Activated CD8-positive, alpha-beta memory T cell treated with anti-CD3 and anti-CD28 coated beads for 48 hours (primary cell): ENCODE measurements around the gene CCNT2.
A peak's percentile ranks its signal among the peaks of the same experiment; 100 is the strongest.
"Not testable (repeated sequence)": the region's sequence is repeated elsewhere in the genome, so short reads cannot be mapped to it uniquely, and the experiment has no call there.

Experiments
- DNase-seq, 3 experiments: peaks; one replicate each; pipeline ENCODE4 v3.0.0-alpha.2; 2020; ENCODE audit warnings: low read depth in 2 of 3, low spot score in 2 of 3

The CCNT2 gene

DNA sequence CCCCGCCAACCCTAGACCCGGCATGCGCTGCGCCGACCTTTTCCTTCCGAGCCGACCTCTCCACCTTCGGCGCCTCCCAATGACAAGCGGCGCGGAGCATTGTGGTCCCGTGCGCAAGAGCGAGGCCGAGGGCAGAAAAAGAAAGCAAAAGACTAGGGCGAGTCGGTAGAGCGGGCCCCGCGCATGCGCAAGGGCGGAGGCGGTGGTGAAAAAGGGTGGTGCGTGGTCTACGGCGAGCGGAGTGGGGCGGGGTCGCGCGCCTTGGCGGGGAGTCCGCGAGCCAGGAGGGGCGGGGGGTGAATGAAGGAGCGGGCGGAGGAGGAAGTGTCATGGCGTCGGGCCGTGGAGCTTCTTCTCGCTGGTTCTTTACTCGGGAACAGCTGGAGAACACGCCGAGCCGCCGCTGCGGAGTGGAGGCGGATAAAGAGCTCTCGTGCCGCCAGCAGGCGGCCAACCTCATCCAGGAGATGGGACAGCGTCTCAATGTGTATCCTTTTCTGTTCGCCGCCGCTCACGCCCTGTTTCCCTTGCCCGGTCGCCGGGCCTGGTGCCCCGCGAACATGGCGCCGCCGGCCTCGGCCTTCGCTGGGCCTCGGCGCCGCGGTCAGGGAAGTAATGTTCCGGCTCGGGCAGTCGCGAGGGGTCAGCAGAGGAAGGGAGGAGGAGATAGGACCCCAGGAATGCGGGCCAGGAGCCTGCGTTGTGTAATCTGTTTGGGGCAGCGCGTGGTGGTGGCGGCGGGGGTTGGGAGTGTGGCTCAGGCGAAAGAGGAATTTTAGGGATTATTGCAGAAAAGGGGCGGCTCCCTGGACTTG is at the start of gene CCNT2:
CCNT2 (plus strand) TSS at position 297 of the 815 bp plus-strand sequence; CDS start at position 330, 33 bp downstream.
- DNase-seq, result peak; percentile 98 to 99 (median 99)

DNA sequence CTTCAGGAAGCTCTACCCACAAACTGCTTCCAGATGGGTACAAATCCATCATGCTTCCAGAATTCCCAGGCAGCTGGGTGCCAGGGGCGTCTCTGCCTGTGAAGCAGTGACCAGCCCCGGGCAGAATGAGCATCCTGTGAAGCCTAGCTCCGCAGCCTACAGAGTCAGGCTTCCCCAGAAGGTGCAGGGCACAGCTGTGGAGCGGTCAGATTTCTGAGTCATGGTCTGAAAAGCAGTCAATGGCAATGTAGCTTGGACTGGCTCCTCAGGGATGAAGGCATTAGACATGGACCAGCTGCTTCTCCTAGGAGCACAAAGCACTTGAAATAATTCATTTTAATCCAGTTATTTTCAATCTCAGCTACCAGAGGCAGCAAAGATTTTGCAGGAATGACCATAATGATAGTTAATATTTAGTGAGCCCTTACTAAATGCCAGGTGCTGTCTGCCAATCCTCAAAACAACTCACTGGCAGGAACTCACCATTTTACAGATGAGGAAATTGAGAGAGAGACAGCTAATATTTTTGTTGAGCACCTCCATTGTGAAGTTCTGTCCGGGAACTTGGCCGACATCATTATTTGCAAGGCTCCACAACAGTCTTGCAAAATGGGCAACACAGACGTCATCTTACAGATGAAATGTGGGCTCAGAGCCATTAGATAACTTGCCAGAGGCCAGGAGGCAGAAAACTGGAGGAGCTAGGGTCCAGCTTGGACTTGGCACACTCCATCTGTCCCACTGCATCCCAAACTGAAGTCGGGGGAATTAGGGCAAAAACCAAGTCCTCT is 48.5 kb upstream of the CCNT2 start:
- no peak for DNase-seq

GRCh38 chr2:134873152-134873551 is 45.5 kb upstream of the CCNT2 start:
- no peak for DNase-seq

- DNase-seq, result no peak
These were observed 43.3 kb upstream of the CCNT2 start for GRCh38 chr2:134875309-134875708.

- no peak for DNase-seq
These were observed 35.8 kb upstream of the CCNT2 start for GRCh38 chr2:134882773-134883172.

- no peak for DNase-seq
These were observed 34.9 kb upstream of the CCNT2 start for GRCh38 chr2:134883552-134884293.

DNA sequence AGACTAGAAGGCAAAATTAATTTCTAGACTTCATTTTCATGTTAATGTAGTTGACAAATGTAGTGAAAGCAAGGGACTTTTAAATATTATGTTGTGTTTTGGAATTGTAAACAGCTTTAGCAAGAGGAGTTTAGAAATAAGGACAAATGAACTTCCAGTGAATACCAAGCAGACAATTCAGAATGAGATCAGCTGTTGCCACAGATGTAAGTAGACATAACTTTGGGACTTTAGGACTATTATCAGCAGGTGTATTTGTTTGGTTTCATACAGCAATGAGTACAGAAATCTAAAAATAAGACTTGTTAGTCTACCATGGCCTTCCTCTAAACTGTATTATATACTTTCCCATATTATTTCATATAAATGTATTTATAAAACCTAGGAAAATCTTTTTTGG is 34.2 kb upstream of the CCNT2 start:
- DNase-seq, result no peak

DNA sequence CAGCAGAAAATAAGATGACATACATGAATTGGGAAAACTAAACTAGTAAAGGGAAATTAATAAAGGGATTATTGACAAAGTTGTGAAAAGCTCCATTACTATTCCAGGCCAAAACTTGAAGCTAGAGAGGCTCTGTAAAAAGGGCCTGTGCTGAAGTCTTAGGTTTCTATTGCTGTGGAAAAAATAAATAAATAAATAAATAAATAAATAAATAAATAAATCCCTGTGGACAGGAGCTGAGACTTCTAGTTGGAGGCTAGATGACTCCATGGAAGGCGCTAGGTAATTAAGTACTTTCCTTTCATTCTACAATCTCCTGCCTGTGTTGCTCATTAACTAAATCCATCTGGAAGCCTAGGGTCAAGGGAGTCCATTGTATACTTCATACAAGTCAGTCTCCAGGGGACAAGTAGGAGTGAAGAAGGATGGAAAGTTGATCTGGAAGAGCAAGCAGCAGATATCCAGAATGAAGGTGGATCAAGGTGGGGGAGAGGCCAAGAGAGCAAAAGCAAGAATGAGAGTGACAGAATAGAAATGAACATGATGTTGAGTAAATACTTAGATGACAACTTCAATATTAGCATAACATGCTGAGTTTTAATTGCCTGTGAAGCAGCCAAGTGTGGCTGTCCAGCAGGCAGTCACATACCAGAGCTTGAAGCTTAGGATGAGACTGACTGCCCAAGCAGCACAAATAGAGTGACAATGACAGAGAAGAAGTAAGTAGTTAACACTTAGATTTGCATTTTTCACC is 26.2 kb upstream of the CCNT2 start:
- no peak for DNase-seq

GRCh38 chr2:134897932-134898331 is 20.7 kb upstream of the CCNT2 start:
- no peak for DNase-seq

DNA sequence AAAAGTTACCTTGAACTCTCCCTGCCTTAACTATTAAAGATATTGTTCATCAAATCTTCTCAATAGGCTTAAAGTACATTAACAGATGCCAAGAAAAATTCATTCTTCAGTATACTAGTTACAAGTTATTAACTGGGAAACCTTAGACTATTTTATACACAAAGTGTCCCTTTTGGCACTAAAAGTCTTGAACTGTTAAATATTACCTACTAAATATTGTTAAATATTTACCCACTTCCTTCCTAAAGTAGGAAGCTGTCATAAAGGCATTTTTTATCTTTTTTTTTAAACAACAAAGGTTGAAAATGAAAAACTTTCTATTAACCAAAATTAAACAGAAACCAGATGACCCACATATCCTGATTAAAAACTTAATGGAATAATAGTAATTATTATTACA is 19.4 kb upstream of the CCNT2 start:
- DNase-seq, result no peak

GRCh38 chr2:134900151-134900550 is 18.5 kb upstream of the CCNT2 start:
- no peak for DNase-seq

- DNase-seq, result not testable (repeated sequence)
These were observed 14.9 kb upstream of the CCNT2 start for GRCh38 chr2:134903701-134904100.

GRCh38 chr2:134905168-134905567 is 13.5 kb upstream of the CCNT2 start:
- DNase-seq, result no peak

DNA sequence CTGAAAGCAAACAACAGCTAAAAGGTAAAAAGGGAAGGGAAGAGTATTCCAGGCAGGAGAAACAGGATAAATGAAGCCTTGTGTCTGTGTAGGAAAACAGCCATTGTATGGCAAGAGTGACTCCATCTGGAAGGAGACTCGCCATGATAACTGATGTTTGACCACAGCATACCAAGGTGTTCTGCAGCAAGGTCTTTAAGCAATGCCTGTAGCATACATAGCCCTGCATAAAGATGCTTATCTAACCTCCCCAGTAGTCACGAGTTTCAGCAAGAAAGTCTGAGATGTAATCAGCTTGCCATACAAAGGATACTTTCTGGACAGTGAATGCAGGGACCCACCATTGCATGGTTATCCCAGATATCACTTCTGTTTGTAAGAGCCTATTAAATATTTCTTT is 11.9 kb upstream of the CCNT2 start:
- no peak for DNase-seq

- not testable (repeated sequence) for DNase-seq
These were observed 11.0 kb upstream of the CCNT2 start for GRCh38 chr2:134907441-134908116.

GRCh38 chr2:134910763-134911399 is 7.7 kb upstream of the CCNT2 start:
- no peak for DNase-seq

- no peak for DNase-seq
These were observed 7.2 kb upstream of the CCNT2 start for GRCh38 chr2:134911400-134911785.

DNA sequence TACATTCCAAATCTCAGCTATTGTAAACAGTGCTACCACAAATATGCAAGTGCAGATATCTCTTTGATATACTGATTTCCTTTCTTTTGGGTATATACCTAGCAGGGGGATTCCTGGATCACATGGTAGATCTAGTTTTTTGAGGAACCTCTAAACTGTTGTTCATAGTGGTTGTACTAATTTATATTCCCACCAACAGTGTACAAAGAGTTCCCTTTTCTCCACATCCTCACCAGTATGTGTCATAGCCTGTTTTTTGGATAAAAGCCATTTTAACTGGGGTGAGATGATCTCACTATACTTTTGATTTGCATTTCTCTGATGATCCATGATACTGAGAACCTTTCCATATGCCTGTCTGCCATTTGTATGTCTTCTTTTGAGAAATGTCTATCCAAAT is 6.3 kb upstream of the CCNT2 start:
- DNase-seq, result no peak

DNA sequence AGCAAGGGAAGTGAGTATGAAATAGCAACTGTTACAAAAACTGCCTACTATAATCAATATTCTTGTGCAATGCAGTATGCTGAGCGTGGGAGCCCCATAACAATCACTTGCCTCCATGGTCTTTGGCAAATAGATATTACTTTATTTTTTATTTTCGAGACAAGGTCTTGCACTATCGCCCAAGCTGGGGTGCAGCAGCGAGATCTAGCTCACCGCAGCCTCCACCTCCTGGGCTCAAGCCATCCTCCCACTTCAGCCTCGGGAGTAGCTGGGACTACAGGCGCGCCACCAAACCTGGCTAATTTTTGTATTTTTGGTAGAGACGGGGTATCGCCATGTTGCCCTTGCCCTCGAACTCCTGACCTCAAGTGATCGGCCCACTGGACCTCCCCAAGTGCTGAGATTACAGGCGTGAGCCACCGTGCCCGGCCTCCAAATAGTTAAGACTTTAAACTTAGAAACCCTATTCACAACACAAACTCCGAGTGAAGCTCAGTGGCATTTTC is 1.2 kb upstream of the CCNT2 start:
- no peak for DNase-seq
